ENCODE results near the gene HK2.

Gene HK2

GRCh38 chr2:74857215-74857614 is 23.3 kb downstream of the HK2 start:
- DNase-seq (ENCODE audit: low read depth in 2 of 2), result no peak

- DNase-seq (ENCODE audit: low read depth in 2 of 2), result no peak
These were observed 23.8 kb downstream of the HK2 start for GRCh38 chr2:74857725-74858124.

GRCh38 chr2:74858281-74858680 is 24.4 kb downstream of the HK2 start:
- DNase-seq (ENCODE audit: low read depth in 2 of 2), result no peak

- DNase-seq (ENCODE audit: low read depth in 2 of 2), result no peak
These were observed 26.2 kb downstream of the HK2 start for GRCh38 chr2:74860079-74860478.

- DNase-seq (ENCODE audit: low read depth in 2 of 2), result no peak
These were observed 26.6 kb downstream of the HK2 start for GRCh38 chr2:74860521-74860920.

- DNase-seq (ENCODE audit: low read depth in 2 of 2), result no peak
These were observed 27.6 kb downstream of the HK2 start for GRCh38 chr2:74861531-74861930.

GRCh38 chr2:74862020-74862964 is 28.4 kb downstream of the HK2 start:
- DNase-seq (ENCODE audit: low read depth in 2 of 2), result no peak

- no peak for DNase-seq (ENCODE audit: low read depth in 2 of 2)
These were observed 29.9 kb downstream of the HK2 start for GRCh38 chr2:74863802-74864248.

- no peak for DNase-seq (ENCODE audit: low read depth in 2 of 2)
These were observed 31.1 kb downstream of the HK2 start for GRCh38 chr2:74864728-74865722.

GRCh38 chr2:74865770-74866674 is 32.1 kb downstream of the HK2 start:
- DNase-seq (ENCODE audit: low read depth in 2 of 2), result no peak

- no peak for DNase-seq (ENCODE audit: low read depth in 2 of 2)
These were observed 34.1 kb downstream of the HK2 start for GRCh38 chr2:74867841-74868658.

- DNase-seq (ENCODE audit: low read depth in 2 of 2), result no peak
These were observed 35.6 kb downstream of the HK2 start for GRCh38 chr2:74869517-74869916.

- no peak for DNase-seq (ENCODE audit: low read depth in 2 of 2)
These were observed 37.0 kb downstream of the HK2 start for GRCh38 chr2:74870951-74871350.

- no peak for DNase-seq (ENCODE audit: low read depth in 2 of 2)
These were observed 37.5 kb downstream of the HK2 start for GRCh38 chr2:74871414-74871813.

GRCh38 chr2:74872389-74872836 is 38.5 kb downstream of the HK2 start:
- no peak for DNase-seq (ENCODE audit: low read depth in 2 of 2)

GRCh38 chr2:74873012-74873665 is 39.2 kb downstream of the HK2 start:
- DNase-seq (ENCODE audit: low read depth in 2 of 2), result no peak

- no peak for DNase-seq (ENCODE audit: low read depth in 2 of 2)
These were observed 40.0 kb downstream of the HK2 start for GRCh38 chr2:74873678-74874640.

GRCh38 chr2:74876081-74876886 is 42.4 kb downstream of the HK2 start:
- DNase-seq (ENCODE audit: low read depth in 2 of 2), result peak; percentile 3 to 13

Measured in stimulated activated CD4-positive, alpha-beta T cell treated with anti-CD3 and anti-CD28 coated beads, Interleukin-4, amount 100 ng/mL, for 48 hours (primary cell).